ENCODE results near the gene GSS. TPM values are rescaled to one million over a fixed set of nuclear protein-coding genes. Genes with fewer than 3 reads are reported as not detected.

Gene GSS
- total and polyA plus RNA-seq, 2 of the 8 experiments (the other 6 are each of a cell fraction or from before 2014, with no cell fraction given), result 34.6 to 43.2 TPM

DNA sequence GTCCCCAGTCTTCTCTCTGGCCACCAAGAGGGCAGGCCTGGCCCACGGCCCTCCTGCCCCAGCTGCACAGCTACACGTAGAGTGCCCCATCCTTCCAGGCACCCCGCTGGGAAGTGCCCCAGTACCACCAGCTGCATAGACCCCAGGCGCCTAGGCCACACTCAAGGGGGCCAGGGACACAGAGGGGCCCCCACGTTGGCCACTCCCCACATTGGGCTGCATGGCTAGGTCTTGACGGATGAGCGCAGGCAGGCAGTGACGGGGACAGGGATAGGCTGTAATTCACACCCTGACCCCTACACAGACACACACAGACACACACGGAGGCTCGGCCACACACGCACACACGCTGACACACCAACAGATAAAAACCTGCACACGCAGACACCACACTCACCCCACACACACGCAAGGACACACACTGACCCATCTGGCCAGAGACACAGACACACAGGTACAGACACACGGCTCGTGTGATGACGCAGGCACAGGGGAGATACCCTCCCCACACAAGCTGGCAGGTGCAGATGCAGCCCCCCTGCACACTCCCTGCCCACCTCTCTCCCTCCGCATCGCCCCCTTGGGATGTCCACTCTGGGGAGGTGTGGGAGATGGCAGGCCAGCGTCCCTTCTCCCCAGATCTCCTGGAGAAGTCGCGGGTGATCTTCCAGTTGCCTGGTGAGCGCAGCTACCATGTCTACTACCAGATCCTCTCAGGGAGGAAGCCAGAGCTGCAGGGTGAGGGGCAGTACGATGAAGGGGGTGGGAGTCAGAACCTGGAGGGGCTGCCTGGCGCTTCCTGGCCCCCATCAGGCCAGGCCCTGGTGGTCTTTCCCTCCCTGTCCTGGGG is 30.1 kb upstream of the GSS start:
- H3K36me3 ChIP-seq (ENCODE audit: control insufficient read depth in 2 of 4, insufficient read depth in 4 of 4, low read length in 3 of 4), result no peaks in the 10 kb centered on the region
- H3K23ac ChIP-seq (ENCODE audit: insufficient read length), result no peak overlapping the region
- 90% methylated on average over 24 of the region's 25 CpGs; no CpG with 5 or more reads in 1 of the 2 experiments for WGBS, 2 experiments (ENCODE audit: extremely low coverage in 1 of 2, insufficient coverage in 1 of 2, insufficient read length in 1 of 2, insufficient replicate concordance in 2 of 2, low coverage in 1 of 2, low lambda C conversion rate in 2 of 2, missing lambda C conversion rate in 1 of 2)
- H3K4me3 ChIP-seq (ENCODE audit: extremely low read depth in 1 of 4, insufficient read depth in 2 of 4, low read depth in 3 of 4, low read length in 4 of 4), result no peak overlapping the region
- H3K27me3 ChIP-seq (replicated peaks in 1 of 4; ENCODE audit: control insufficient read depth in 3 of 4, extremely low read depth in 1 of 4, insufficient read depth in 3 of 4, low read length in 3 of 4), result peaks cover 0 to 16% (median 9%) of the 10 kb centered on the region in 4 experiments; a peak in 3 of 7 replicates
- no peak overlapping the region for H3K14ac ChIP-seq (ENCODE audit: insufficient read length)
- no peak overlapping the region for H4K5ac ChIP-seq (ENCODE audit: insufficient read length, low read depth, low read length)
- peaks cover 0 to 3% of the 10 kb centered on the region in 2 experiments for H4K20me1 ChIP-seq (replicated peaks in 1 of 2; ENCODE audit: control insufficient read depth in 1 of 2, insufficient read depth in 2 of 2, low read length in 2 of 2)
- peak overlapping the region; percentile 83; the same call in 1 of the 2 replicates for H2BK5ac ChIP-seq (ENCODE audit: low read depth, low read length)
- H3K9me3 ChIP-seq (ENCODE audit: insufficient read depth in 2 of 2, low read depth in 1 of 2, low read length in 1 of 2), result no peaks in the 10 kb centered on the region
- no peak overlapping the region for H3K4ac ChIP-seq (replicated peaks; ENCODE audit: insufficient read length, low read depth, low read length)
- H2AFZ ChIP-seq (ENCODE audit: low read length), result no peak overlapping the region
- no peak overlapping the region for H3K9ac ChIP-seq (replicated peaks in 1 of 4; ENCODE audit: extremely low read depth in 1 of 4, low read depth in 3 of 4, low read length in 3 of 4)
- no peak overlapping the region for H3K27ac ChIP-seq (ENCODE audit: low read depth, low read length)
- no peaks in the 10 kb centered on the region for H3K79me2 ChIP-seq (ENCODE audit: control insufficient read depth in 1 of 2, insufficient read depth in 2 of 2, low read length in 2 of 2)
- no peak for TF ChIP-seq HDAC6 (IDR thresholded peaks at IDR 0.05; ENCODE audit: low read depth, low read length)
- TF ChIP-seq FOSL1 (IDR thresholded peaks at IDR 0.05; ENCODE audit: insufficient read depth, low read depth, low read length), result no peak
- no peak for TF ChIP-seq RAD21 (IDR thresholded peaks at IDR 0.05 in 1 of 2, conservative IDR thresholded peaks at IDR 0.05 in 1 of 2; ENCODE audit: low read depth in 2 of 2, low read length in 2 of 2)
- no peak overlapping the region for H4K91ac ChIP-seq (replicated peaks; ENCODE audit: insufficient read length, low read length)
- H3K23me2 ChIP-seq (ENCODE audit: low read depth, low read length), result peaks cover 4% of the 10 kb centered on the region; the same call in 1 of the 2 replicates
- H3K4me2 ChIP-seq (ENCODE audit: insufficient read depth in 1 of 2, low read depth in 2 of 2, low read length in 2 of 2), result no peak overlapping the region
- peak overlapping the region; percentile 78; the same call in 1 of the 2 replicates for H3K18ac ChIP-seq (ENCODE audit: extremely low read depth, low read length)
- H3K79me1 ChIP-seq (ENCODE audit: low read depth, low read length), result no peaks in the 10 kb centered on the region
- ChIA-PET CTCF (ENCODE audit: partially characterized antibody) (interaction anchor here (0.6 to 3.5 kb wide), 7 partner anchors 9 to 526 kb away, joined by 3 to 16 read pairs (median 3); no protein-coding TSS in a partner anchor), POLR2A (ENCODE audit: partially characterized antibody) (interaction anchor here (0.7 to 1.8 kb wide), 4 partner anchors 8 to 30 kb away, joined by 3 to 7 read pairs (median 4); partner anchors contain the start of genes GSS and MYH7B)
- FAIRE-seq, result no peak
- peak overlapping the region; percentile 82 for H2AK5ac ChIP-seq (ENCODE audit: low read depth, low read length)
- peak overlapping the region; percentile 88; the same call in 1 of the 2 replicates for H2BK15ac ChIP-seq (ENCODE audit: low read length)
- no peak for DNase-seq (ENCODE audit: low read depth in 1 of 2, low spot score in 2 of 2)
- H3K4me1 ChIP-seq (replicated peaks in 1 of 4; ENCODE audit: control insufficient read depth in 3 of 4, insufficient read depth in 4 of 4, low read length in 3 of 4), result peaks cover 0 to 33% (median 23%) of the 10 kb centered on the region in 4 experiments; a peak in 6 of 7 replicates
- H3K56ac ChIP-seq (replicated peaks; ENCODE audit: insufficient read length, low read depth, low read length), result no peak overlapping the region
- no peak overlapping the region; the same call in 1 of the 2 replicates for H4K8ac ChIP-seq (ENCODE audit: extremely low read depth, insufficient read depth, low read length)
- no peak overlapping the region for H2BK120ac ChIP-seq (replicated peaks; ENCODE audit: low read depth, low read length)
- peak overlapping the region; percentile 96; the same call in 1 of the 2 replicates for H2BK12ac ChIP-seq (ENCODE audit: low read depth, low read length)
- H2BK20ac ChIP-seq (ENCODE audit: low read length), result 0 out of 2 replicates have a peak overlapping the region, but pooled peaks have one; percentile 61

Measured in H1 (cell line).